PFSK-1 (cell line): ENCODE measurements around the gene NPHS1.

Experiments
- FOXP2 ChIP-seq: optimal IDR thresholded peaks from 2 replicates; pipeline ENCODE3; 2011; ENCODE audit warnings: borderline replicate concordance, control low read depth, inconsistent platforms; ENCODE audit not compliant: insufficient read depth; ENCODE audit errors: extremely low read length, extremely low read depth
- POLR2AphosphoS5 ChIP-seq: IDR thresholded peaks from 2 replicates; pipeline ENCODE4 v1.6.1; 2012; ENCODE audit warnings: low read depth, mild to moderate bottlenecking, control low read depth, low read length, moderate library complexity
- SIN3A ChIP-seq: IDR thresholded peaks from 2 replicates; pipeline ENCODE4 v1.6.1; 2012; ENCODE audit warnings: mild to moderate bottlenecking, low read length, moderate library complexity, borderline replicate concordance; ENCODE audit not compliant: insufficient read depth
- TAF1 ChIP-seq: IDR thresholded peaks from 2 replicates; pipeline ENCODE4 v1.6.1; 2012; ENCODE audit warnings: low read length, control low read depth, borderline replicate concordance; ENCODE audit not compliant: insufficient read depth
- TF ChIP-seq, protein P1 (sequence below), 2 experiments: IDR thresholded peaks; 2 replicates each; pipeline versions ENCODE4 v1.6.1 to v1.8.0; 2011 to 2012; ENCODE audit warnings: low read depth in 2 of 2, low read length in 2 of 2, control low read depth in 1 of 2, inconsistent platforms in 1 of 2, mild to moderate bottlenecking in 1 of 2, moderate library complexity in 1 of 2; ENCODE audit not compliant: insufficient read depth in 1 of 2

Gene NPHS1

GRCh38 chr19:35792312-35792711 lies 60.0 kb downstream of the NPHS1 start:
- no peak for TF ChIP-seq FOXP2
- no peak for TF ChIP-seq SIN3A
- no peak for TF ChIP-seq TAF1
- TF ChIP-seq, protein P1, sequence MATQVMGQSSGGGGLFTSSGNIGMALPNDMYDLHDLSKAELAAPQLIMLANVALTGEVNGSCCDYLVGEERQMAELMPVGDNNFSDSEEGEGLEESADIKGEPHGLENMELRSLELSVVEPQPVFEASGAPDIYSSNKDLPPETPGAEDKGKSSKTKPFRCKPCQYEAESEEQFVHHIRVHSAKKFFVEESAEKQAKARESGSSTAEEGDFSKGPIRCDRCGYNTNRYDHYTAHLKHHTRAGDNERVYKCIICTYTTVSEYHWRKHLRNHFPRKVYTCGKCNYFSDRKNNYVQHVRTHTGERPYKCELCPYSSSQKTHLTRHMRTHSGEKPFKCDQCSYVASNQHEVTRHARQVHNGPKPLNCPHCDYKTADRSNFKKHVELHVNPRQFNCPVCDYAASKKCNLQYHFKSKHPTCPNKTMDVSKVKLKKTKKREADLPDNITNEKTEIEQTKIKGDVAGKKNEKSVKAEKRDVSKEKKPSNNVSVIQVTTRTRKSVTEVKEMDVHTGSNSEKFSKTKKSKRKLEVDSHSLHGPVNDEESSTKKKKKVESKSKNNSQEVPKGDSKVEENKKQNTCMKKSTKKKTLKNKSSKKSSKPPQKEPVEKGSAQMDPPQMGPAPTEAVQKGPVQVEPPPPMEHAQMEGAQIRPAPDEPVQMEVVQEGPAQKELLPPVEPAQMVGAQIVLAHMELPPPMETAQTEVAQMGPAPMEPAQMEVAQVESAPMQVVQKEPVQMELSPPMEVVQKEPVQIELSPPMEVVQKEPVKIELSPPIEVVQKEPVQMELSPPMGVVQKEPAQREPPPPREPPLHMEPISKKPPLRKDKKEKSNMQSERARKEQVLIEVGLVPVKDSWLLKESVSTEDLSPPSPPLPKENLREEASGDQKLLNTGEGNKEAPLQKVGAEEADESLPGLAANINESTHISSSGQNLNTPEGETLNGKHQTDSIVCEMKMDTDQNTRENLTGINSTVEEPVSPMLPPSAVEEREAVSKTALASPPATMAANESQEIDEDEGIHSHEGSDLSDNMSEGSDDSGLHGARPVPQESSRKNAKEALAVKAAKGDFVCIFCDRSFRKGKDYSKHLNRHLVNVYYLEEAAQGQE (IDR thresholded peaks at IDR 0.05; ENCODE audit: insufficient read depth in 1 of 2, low read depth in 2 of 2, low read length in 2 of 2), result no peak
- no peak for TF ChIP-seq POLR2AphosphoS5

DNA sequence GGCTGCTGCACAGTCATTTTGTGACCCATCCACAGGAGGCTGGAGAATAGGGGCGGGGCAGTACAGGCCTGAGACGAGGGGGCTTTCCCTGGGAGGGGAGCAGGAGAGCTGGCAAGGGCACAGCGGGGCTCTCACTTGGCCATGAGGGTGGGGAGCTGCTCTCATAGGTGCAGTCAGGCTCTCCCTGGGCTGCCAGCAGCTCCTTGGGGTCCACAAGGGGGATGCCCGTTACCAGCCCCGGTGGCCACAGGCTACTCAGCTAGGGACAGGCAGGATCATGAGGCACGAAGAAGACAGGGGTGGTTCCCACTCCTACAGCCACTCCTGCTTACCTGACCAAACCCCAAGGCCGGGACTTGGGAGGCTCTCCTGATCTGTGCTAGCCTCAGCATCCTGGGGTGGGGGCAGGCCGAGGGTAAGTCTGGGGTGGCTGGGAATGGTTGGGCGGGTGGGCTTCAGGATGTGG lies 60.5 kb downstream of the NPHS1 start:
- TF ChIP-seq POLR2AphosphoS5 (no peak), TAF1 (no peak), SIN3A (no peak), FOXP2 (no peak)
- TF ChIP-seq, protein P1 (IDR thresholded peaks at IDR 0.05; ENCODE audit: insufficient read depth in 1 of 2, low read depth in 2 of 2, low read length in 2 of 2), result no peak

GRCh38 chr19:35790981-35791813 lies 61.1 kb downstream of the NPHS1 start:
- TF ChIP-seq TAF1 (no peak), SIN3A (no peak), POLR2AphosphoS5 (no peak), FOXP2 (no peak)
- TF ChIP-seq, protein P1 (IDR thresholded peaks at IDR 0.05; ENCODE audit: insufficient read depth in 1 of 2, low read depth in 2 of 2, low read length in 2 of 2), result no peak

DNA sequence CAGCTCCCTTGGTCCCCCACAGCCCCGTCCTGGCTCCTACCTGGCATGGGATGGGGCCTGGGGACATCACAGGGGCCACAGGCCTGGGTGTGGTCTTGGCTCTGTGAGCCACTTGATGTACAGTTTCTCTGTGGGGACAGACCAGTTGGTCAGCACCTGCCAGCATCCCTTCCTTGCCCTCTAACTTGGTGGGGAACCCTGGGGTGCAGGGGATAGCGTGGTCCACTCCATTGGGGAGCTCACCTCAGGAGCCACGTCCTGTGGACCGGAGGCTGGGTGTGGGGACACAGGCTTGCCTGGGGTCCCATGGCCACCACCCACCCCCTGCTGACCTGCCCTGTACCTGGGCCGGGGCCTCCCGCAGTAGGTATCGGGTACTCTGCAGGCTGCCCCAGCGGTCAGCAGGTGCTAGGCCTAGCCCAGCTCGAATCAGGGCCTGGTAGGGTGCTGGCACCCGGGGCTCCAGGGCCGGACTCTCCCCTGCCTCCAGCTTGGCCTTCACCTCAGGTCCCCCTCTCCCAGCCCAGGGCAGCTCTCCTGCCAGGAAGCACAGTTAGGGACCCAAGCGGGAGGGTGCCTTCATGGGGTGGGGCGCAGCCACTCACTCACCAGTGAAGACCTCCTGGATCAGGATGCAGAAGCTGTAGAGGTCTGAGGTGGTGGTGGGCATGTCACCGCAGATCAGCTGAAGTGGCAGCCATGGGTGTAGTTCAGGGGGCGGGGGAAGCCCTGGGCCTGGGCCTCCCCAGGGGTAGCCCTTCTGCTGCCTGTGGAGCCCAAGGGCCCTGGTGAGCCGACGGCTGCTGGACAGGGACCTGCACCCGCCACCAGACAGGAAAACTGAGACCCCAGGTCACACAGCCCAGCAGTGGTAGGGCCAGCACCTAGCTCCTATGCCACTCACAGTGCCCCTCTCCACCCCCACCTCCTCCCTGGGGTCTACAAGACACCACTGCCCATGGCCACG lies 62.0 kb downstream of the NPHS1 start:
- no peak for TF ChIP-seq POLR2AphosphoS5
- TF ChIP-seq FOXP2, result no peak
- TF ChIP-seq, protein P1 (IDR thresholded peaks at IDR 0.05; ENCODE audit: insufficient read depth in 1 of 2, low read depth in 2 of 2, low read length in 2 of 2), result no peak
- no peak for TF ChIP-seq SIN3A
- no peak for TF ChIP-seq TAF1
